AG04449 (cell line): ENCODE results near the gene PRB2.
"Not testable (repeated sequence)": the region's sequence is repeated elsewhere in the genome, so short reads cannot be mapped to it uniquely, and the experiment has no call there.

Experiments used
- CTCF ChIA-PET: fragments of 350-600 bp; formaldehyde crosslinking; extraction: SDS; loops from one replicate; lab custom pipeline; 2021; ENCODE audit warnings: antibody characterized with exemption; lab: Yijun Ruan, JAX
- POLR2A ChIA-PET: fragments of 400-600, 350-600 bp; formaldehyde crosslinking; extraction: SDS; loops from one replicate; lab custom pipeline; 2020; ENCODE audit warnings: antibody characterized with exemption, inconsistent platforms; lab: Yijun Ruan, JAX
- DNase-seq: peaks from one replicate; pipeline ENCODE4 v3.0.0-alpha.2; 2010; ENCODE audit warnings: low read depth, low spot score
- H3K4me3 ChIP-seq: 2 replicates; pipeline ENCODE4 v1.5.1; 2011; ENCODE audit warnings: low read depth, mild to moderate bottlenecking, control low read depth, low read length
- CTCF ChIP-seq: IDR thresholded peaks from one replicate; pipeline ENCODE4 v1.5.1; 2011; ENCODE audit warnings: mild to moderate bottlenecking, moderate library complexity, low read length, control low read depth, inconsistent platforms; ENCODE audit not compliant: insufficient read depth; ENCODE audit errors: missing control alignments

PRB2 gene

GRCh38 chr12:11395467-11395866, at the start of gene PRB2:
Gene PRB2 (minus strand): TSS chr12:11395567. CDS start chr12:11395529, 38 bp downstream.
- POLR2A ChIA-PET, CTCF ChIA-PET, DNase-seq, H3K4me3 ChIP-seq: not testable (repeated sequence)

GRCh38 chr12:11437966-11438365, 42.6 kb upstream of the PRB2 start:
- no peak for DNase-seq
- ChIA-PET CTCF (no interaction called here), POLR2A (no interaction called here)
- TF ChIP-seq CTCF, result no peak
- no peak overlapping the region for H3K4me3 ChIP-seq

GRCh38 chr12:11433664-11434063, 38.3 kb upstream of the PRB2 start:
- ChIA-PET POLR2A (no interaction called here), CTCF (interaction anchor here (0.6 kb wide), 1 partner anchor 54 kb away, joined by 3 read pairs; no protein-coding TSS in a partner anchor)
- no peak for TF ChIP-seq CTCF
- no peak for DNase-seq
- H3K4me3 ChIP-seq, result no peak overlapping the region

DNA sequence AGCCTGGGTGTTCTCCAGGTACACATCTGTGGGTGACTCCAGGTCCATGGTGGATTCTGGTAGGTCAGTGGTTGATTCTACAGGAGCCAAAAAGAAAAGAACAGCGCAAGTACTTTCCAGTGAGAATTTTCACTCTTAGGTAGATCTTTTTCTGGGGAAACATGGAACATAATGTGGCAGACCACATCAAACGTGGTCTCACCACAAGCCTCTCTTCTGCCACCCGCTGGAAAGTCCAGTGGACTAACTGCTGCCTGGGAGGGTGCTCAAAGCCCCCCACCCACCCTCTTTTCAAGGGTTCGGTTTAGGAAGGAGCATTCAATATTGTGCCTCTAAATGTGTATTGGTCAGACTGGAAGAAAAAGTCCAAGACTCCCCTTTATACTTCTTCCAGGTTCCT, 36.1 kb upstream of the PRB2 start:
- ChIA-PET CTCF (no interaction called here), POLR2A (no interaction called here)
- no peak for DNase-seq
- TF ChIP-seq CTCF, result no peak
- no peak overlapping the region for H3K4me3 ChIP-seq

DNA sequence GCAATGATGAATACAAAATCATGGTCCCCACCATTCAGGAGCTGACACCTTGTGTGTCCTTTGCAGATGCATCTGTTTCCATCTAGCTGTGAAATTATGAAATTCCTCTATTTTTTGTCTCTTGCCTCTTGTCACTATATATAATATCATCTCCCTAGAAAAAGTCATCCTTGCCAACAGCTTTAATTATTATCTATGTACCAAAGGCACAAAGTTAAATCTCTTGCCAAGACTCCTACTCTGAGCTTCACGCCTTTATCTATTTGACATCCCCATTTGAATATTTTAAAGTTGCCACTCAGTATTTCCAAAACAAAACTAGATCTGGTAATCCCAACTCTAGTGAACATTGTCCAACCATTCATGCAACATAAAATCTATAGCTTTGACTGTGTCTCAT, 32.0 kb upstream of the PRB2 start:
- CTCF ChIA-PET, result no interaction called here
- H3K4me3 ChIP-seq, result no peak overlapping the region
- no peak for TF ChIP-seq CTCF
- POLR2A ChIA-PET, result no interaction called here
- no peak for DNase-seq

DNA sequence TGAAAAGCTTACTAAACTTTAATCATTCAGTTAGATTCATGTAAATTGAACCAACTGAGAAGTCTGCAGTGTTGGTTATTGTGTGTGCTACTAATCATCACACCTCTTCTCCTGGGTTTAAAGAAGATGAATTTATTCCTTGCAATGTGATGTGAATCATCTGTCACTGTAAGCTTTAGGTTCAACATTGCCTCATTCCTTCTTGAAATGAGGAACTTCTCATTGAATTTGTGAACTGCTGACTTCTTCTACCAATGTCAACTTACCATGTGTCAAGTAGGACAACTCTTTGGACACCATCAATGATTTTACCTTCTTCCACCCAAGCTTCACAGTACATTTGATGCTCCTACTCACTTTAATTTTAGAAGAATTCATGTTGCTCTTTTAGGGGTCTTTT, 17.4 kb upstream of the PRB2 start:
- no peak for DNase-seq
- TF ChIP-seq CTCF, result no peak
- no peak overlapping the region for H3K4me3 ChIP-seq
- ChIA-PET CTCF (no interaction called here), POLR2A (no interaction called here)

DNA sequence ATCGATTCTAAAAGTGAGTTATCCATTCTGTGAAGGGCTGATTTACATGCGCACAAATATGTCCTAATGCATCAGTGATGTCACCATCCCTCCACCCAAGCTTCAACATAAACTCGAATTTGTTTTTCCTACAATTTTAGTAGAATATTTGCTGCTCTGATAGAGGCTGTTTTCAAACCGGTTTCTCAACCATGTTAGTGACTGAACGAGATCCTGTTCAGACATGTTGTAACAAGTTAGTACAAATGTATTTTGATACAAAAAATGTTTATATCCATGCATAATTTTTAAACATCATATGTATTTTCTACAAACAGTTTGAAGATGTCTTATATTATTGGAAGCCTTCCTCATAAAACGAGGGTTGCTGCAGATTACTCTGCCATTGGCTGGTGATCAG, 12.7 kb upstream of the PRB2 start:
- CTCF ChIA-PET, result no interaction called here

More for the DNA sequence above, 12.7 kb upstream of the PRB2 start:
- H3K4me3 ChIP-seq, result no peak overlapping the region
- TF ChIP-seq CTCF, result no peak
- no peak for DNase-seq
- POLR2A ChIA-PET, result no interaction called here
